Embryonic facial prominence (tissue), 1 donor: Measurements from ENCODE around the gene SMIM13.

Experiments
- DNase-seq: peaks from one replicate; pipeline ENCODE4 v3.0.0-alpha.2; 2016; ENCODE audit errors: extremely low spot score

Gene SMIM13

DNA sequence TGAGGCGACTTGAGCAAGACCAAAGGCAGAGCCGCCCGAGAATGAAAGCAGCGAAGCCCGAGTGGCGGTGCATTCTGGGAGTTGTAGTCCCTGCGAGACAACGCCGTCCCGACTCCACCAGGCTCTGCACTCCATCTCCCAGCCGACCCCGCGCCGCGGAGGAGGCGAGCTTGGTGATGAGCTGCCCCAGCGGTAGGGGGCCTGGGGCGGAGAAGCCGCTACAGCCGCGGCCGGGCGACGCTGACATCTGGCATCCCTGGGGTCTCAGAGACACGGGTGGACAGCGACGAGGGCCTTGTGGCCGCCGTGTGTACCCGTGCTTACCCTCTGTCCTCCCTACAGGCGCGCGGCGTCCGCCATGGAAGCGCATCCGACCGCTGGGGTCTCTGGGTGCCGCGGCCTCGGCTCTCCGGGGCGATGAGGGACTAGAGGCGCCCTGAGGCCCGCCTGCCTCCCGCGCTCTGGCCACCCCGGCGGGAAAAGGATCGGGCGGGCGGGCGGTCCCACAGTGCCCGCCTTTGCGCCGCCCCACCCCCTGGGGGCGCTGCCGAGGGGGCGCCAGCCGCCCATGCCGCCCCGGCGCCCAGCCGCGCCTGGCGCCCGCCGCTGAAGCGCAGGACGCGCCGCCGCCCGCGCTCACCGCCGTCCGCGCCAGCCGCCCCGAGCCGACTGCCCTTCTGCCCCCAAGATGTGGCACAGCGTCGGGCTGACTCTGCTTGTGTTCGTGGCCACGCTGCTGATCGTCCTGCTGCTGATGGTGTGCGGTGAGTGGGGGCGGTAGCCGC lies at the start of gene SMIM13:
Gene SMIM13, plus strand, starts transcription at position 209 of the 785 bp plus-strand sequence. Its CDS starts 480 bp downstream, at position 689.
- peak; percentile 94 for DNase-seq

DNA sequence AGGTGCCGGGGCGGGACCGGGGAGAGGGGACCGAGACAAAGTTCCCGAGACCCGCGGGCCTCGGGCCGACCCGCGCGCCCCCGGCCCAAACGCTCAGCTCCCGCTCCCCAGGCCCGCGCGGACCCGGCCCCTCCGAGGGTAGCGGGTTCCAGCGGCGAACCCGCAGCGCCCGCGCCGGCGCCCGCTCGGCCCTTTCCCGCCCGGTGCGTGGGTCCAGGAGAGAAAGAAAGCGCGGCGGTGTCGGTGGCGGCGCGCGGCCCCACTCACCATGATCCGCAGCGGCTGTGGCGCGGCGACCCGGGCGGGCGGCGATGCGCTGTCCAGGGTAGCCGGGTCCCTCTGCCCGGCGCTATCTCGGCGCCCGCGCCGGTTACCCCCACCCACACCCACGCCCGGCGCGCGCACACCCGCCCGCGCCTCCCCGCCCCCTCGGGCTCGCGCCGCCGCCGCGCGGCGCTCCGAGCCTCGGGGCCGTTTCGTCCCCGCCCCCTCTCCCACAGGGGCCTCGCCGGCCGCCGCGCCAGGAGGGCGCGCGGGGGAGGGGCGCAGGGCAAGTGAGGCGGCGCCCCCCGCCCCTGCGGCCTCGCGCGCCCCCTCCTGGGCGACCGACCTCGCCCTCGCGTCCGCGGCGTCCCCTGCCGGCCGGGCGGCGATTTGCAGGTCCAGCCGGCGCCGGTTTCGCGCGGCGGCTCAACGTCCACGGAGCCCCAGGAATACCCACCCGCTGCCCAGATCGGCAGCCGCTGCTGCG lies 49.5 kb upstream of the SMIM13 start, which contains the start of gene ELOVL2:
Gene ELOVL2, minus strand, starts transcription at position 345 of the 751 bp plus-strand sequence. Its CDS starts 75 bp downstream, at position 270.
- no peak for DNase-seq

DNA sequence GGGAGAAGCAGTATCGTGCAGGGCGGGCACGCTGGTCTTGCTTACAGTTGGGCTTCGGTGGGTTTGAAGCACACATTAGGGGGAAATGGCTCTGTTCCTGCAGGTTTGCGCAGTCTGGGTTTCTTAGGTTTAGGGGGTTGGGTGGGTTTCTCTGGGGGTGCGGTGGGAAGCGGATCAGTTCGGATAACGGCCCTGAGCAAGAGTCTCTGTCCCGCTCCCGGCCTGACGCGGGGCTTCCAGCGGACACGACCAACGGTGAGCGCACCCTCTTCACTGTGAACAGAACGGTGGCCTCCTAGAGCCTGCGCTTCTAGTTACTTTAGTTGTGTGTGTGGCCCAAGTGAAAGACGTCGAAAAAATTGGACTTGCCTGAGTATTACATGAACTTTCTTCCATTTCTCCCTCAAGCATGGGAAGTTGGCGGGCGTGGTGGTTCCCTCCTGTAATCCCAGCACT lies 48.9 kb upstream of the SMIM13 start:
- no peak for DNase-seq

DNA sequence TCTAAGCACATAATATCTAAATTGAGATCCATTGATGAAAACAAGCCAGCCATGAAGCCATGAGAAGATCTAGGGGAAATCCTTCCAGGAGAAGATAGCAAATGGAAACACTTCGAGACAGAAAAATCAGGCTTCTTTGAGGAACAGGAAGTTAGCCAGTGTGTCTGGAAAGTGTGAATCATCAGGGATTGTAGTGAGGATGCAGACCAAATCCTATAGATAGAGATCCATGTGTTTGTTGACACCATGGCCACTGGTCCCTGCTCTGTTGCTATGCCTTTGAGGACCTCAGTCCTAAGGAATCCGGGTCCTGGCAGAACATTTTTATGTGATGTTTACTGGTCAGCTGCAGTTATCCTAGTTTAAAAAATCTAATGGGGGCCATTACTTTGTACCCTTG lies 42.9 kb upstream of the SMIM13 start:
- DNase-seq: no peak

DNA sequence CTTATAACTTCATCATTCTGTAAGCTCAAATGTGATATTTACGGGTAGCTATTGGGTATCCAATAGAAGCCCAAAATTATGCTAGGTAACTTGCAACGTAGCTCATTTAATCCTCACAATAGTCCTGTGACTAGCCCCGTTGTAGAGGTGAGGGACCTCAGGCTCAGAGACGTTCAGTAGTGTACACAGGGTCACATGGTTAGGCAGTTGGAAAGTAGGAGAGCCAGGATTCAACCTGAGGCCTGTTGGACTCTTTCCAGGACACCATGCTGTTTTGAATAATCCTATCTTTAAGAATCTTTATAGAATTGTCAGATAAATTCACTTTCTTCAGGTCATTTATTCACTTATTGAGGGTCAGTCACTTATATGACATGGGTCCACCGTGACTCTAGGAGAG lies 40.3 kb upstream of the SMIM13 start:
- DNase-seq: no peak

DNA sequence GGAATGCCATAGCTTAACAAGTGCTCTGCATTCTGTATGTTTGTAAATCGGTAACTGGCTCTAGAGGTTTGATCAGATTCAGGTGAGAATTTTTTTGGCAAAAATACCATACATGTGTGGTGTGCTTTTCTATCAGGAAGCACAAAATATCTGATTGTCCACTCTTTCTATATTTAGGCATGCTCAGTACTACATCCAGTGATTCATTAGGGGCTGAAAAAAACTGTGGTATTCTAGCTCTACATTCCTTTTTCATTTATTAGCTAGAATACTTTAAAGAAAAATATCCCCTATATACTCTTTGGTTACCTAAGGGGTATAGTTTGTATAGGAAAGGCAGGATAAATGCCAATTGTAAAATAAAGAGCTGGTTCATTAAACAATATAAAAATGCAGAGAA lies 38.9 kb upstream of the SMIM13 start:
- no peak for DNase-seq

DNA sequence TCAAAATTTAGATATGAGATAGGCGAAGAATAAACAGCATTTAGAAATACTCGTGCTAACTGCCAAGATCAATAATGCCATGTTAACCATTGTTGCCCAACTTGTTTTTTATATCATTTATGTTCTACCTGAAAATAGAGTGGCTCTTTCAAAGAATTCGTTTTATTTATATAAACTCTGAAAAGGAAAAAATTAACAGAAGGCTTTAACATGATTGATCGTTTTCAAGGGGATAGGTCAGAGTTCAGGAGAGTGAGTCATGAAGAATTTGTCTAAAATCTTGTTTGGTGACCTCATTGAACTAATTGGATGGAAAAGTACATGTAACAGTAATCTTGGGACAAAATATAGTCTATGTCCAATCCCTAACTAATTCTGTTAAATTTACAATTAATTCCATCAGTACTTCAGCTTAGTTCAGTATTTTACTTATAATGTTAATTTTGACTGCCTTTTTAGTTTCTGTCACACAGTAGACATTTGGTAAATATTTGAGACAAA lies 38.5 kb upstream of the SMIM13 start:
- DNase-seq: no peak

DNA sequence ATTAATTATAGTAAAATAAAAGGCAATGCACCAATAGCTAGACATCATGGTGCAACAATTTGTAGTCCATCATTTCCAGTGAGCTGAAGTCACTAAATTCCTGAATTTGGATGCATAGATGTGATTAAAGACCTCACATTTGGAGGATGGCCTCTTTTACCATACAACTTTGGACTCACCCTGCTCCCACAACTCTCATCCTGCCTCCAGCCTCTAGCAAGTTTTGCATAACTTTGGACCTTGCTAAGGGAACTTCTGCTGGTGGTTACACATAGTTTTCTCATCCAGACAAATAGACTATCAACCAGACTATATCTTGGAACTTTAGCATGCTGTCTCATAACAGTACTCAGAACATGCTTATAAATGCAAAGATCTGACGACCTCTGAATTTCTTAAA lies 36.8 kb upstream of the SMIM13 start:
- no peak for DNase-seq

DNA sequence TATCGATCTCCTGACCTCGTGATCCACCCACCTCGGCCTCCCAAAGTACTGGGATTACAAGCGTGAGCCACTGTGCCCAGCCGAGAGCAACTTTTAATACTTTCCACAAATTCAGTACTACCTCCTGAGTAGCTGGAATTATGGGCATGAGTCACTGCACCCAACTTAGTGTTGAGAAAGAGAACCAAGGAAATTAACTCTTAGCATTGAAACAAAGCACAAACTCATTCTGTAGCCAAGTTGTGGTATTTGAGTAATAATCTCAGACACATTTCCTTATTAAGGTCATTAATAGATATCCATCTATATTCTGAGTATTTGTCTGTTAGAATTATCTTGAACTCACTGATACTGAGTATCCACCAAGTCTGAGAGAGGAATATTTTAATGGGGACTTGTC lies 35.2 kb upstream of the SMIM13 start:
- no peak for DNase-seq

DNA sequence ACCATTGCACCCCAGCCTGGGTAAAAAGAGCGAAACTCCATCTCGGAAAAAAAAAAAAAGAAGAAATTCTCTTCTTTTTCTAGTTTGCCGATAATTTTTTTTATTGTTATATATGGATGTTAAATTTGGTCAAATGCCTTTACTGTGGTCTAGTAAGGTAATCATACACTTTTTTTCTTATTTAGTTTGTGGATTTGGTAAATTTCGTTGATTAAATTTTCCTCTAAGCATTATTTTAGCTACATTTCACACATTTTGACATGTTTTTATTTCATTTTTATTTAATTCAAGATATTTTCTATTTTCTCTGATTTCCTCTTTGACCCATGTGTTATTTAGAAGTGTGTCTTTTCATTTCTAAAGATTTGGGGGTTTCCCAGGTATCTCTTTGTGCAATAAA lies 31.6 kb upstream of the SMIM13 start:
- DNase-seq: no peak

DNA sequence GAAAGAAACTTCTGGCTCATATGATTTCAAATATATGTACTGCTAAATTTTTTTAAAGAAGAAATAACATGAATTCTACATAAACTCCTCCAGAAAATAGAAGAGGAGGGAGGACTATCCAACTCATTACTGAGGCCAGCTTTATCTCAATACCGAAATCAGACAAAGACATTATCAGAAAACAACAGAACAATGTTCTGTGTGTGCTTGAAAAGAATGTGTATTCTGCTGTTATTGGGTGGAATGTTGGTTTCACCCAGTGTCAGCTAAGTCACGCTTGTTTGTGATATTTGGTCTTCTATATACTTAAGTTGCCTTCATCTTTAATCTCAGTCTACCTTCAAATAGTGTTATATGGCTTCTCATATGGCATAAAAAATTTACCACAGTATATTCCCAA lies 30.9 kb upstream of the SMIM13 start:
- DNase-seq: no peak

DNA sequence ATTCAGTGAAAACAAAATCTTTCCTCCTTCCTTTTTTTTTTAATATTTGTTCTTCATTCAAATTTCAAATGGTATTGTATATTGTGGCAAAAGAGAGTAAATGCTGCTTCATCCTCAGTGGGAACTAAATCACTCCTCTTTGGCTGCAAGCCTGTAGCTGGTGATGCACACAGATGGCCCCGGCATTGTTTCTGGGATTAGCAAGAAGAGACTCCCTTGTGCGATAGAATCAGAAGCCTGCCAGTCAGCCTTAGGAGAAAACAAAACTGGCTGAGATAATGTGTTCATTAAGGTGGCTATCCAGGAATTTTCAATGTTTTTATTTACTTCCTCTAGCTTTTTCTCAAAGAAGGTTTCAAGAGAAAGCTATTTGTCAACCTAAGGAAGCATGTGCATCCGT lies 28.8 kb upstream of the SMIM13 start:
- DNase-seq: no peak

DNA sequence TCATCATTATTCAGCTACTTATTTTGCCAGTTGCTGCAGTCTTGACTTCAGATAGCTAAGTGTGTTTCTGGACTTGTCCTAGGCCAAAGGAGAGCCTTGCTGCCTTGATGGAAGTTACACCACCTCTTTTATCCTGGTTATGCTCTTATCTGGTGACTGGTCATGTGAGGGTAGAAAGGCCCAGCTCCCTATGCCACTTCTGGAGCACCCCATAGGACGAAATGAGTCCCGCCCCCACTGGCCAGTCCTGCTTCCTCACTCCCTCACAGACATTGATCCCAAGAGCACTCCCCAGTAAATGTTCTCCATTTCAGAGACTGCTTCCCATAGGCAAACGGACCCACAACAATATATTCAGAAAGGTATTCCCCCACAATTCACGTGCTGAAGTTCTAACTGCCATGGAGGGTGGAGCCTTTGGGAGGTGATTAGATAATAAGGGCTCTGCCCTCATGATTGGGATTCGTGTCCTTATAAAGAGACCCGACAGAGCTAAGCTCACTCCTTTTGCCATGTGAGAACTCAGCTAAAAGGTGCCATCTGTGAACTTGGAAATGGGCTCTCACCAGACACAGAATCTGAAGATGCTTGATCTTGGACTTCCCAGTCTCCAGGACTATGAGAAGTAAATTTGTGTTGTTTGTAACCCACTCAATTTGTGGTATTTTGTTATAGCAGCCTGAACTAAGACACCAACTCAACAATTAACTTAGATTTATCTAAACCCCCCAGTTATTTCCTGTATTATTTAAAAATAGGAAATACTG lies 28.0 kb upstream of the SMIM13 start:
- no peak for DNase-seq

DNA sequence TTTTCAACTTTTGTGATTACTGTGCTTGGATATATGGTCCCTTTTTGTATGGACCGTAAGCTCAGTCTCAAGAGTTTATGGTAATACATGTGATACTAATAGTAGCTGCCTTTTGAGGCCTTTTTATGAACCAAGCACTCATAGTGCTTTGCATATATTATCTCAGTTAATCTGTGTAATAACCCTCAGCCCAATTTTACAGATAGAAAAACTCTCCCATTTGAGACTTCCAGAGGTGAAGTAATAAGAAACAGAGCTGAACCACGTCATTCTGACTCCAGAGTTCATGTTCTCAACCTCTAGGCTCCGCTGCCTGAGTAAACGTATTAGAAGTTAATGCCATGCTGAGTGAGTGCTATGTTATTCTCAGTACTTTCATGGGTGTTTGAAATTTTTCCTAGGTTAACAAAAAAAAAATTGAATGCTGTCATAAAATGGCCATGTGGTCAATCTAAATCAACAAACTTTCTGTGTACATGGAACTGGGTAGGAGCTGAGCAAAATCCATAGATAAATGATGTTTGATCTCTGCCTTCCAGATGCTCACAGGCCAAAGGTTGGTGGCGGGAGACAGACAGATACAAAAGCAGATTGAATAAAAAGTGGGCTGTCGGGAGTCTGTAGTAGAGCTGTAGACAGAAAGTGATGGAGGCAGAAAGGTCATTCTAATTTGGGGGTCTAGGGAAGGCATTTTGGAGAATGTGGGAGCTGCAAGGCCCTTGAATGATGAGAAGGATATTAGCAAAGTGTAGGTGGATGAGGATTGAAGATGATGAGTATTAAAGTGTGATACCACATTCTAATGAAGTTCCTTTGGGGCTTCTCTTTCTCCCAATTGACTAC lies 26.9 kb upstream of the SMIM13 start:
- DNase-seq: no peak

DNA sequence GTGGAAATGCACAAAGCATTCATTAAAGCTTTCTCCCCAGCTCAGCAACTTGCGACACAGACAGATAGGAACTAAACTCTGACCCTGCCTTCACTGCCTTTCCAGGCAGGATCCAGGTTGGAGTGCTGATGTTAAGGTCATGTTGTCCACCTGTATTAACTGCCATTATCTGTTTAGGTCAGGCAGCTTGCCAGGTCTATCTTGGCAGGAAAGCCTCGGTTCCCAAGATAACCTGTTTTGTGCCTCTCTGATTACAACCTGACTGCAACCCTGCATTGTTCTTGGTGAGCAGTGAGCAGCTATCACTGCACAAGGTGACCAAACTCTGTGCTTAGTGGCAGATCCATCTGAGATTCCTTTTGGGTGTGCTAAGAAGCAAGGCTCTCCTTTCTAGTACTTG lies 26.3 kb upstream of the SMIM13 start:
- DNase-seq: no peak

DNA sequence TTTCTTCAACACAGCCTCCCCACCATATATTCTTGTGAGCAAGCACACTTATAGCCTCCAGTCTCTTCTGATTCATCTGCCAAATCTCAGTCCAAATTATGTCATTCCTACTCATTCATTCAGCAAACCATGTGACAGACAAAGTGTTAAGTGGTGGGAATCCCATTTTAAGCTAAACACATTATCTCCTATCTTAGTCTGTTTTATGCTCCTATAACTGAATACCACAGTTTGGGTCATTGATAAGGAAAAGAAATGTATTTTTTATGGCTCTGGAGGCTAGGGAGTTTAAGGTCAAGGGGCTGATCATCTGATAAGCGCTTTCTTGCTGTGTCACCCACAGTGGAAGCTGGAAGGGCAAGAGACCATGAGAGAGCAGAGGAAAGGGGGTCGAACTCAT lies 23.9 kb upstream of the SMIM13 start:
- no peak for DNase-seq

DNA sequence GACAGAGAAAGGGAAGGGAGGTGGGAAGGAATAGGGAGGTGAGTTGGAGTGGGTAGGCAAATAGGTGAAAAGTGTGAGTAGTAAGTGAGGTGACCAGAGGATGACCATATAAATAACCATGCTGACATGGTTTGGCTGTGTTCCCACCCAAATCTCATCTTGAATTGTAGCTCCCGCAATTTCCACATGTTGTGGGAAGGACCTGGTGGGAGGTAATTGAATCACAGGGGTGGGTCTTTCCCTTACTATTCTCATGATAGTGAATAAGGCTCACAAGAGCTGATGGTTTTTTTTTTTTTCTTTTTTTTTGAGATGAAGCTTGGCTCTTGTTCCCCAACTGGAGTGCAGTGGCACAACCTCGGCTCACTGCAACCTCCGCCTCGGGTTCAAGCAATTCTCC lies 21.5 kb upstream of the SMIM13 start:
- no peak for DNase-seq

DNA sequence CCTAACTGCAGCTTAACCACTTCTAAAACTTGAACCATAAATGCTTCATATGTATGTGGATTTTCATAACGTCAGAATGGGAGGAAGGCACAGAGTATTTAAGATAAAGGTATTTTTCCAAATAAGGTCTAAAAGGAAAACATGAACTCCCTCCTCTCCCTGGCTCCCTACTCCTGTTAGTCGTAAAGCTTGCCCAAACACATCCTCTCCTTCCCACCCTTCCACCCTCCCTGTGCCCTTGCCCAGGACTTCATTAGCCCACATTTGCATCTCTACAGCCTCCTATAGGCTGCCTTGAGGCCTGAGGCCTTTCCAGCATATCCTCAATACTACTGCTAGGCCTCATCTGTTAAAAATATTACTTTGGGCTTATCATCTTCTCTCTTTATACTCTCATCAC lies 17.1 kb upstream of the SMIM13 start:
- no peak for DNase-seq

DNA sequence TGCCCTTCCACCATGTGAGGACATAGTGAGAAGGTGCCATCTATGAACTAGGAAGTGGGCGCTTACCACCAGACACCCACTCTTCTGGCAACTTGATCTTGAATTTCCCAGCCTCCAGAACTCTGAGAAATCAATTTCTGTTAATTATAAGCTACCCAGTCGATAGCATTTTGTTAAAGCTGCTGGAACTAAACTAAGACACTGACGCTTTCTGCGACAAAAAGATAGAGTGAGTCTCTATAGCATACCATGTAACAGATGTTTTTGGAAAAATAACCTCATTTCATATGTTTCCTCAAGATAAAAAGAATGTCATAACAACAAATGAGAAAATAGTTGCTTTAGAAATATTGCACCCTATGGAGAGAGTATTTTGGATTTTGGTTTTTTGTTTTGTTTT lies 15.4 kb upstream of the SMIM13 start:
- DNase-seq: no peak

DNA sequence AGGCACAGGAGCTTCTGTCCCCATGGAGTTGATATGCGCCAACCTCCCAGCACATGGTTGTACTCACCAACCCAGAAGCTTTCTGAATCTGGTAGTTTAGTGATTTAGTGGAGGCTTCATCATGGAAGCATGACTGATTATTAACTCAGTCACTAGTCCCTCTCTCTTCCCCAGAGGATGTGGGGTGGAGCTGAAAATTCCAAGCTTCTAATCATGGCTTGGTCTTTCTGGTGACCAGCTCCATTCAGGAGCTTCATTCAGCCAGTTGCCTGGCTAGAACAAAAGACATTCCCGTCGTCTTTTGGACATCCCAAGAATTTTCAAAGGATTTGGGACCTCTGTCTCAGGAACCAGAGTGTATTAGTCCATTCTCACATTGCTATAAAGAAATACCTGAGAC lies 13.3 kb upstream of the SMIM13 start:
- DNase-seq: no peak

DNA sequence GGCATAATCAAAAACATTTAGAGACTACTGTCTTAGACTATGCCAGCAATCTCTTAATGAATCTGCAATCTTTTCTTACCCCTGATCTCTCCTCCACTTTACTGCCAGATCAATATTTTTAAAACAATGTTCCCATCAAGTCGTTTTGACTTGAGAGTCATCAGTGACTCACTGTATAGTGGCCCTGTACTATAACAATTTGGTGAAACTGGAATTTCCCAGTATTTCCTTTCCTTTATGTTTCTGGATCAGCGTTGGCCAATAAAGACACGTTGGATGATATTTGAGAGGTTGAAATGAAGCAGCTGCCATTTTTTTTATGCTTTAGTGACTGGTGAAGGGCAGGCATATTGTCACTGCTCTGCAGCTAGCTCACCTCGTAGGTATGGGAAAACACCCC lies 10.1 kb upstream of the SMIM13 start:
- DNase-seq: no peak
